Endothelial cell of umbilical vein (primary cell): ENCODE measurements around the gene XXYLT1. TPM values are rescaled to one million over a fixed set of nuclear protein-coding genes. Genes with fewer than 3 reads are reported as not detected.

Experiments used
- BruUV-seq: library from RNA; stranded (reverse); fragments of 400-500 nt; replicated peaks from 2 replicates; lab custom pipeline; 2021; lab: Mats Ljungman, UMichigan
- CTCF ChIA-PET: fragments of 300-600, 350-600 bp; sonication (Branson Sonifier 250); formaldehyde crosslinking; loops from one replicate; lab custom pipeline; 2021; ENCODE audit warnings: antibody characterized with exemption, inconsistent platforms; lab: Charles Lee
- POLR2A ChIA-PET: fragments of 300-600, 350-600 bp; sonication (Branson Sonifier 250); formaldehyde crosslinking; loops from one replicate; lab custom pipeline; 2021; ENCODE audit warnings: antibody characterized with exemption, inconsistent platforms; lab: Charles Lee
- DNase-seq: peaks from one replicate; pipeline ENCODE4 v3.0.0-alpha.2; 2011; ENCODE audit warnings: low read depth, low spot score
- FAIRE-seq: peaks from 2 replicates; lab custom pipeline; 2011; peaks lifted over from hg19 to GRCh38; lab: Jason Lieb, UNC
- H2AFZ ChIP-seq: 2 replicates; pipeline ENCODE4 v1.6.0; 2012; ENCODE audit warnings: low read depth, low read length, control low read depth, inconsistent platforms
- H3K27ac ChIP-seq: 2 replicates; pipeline ENCODE4 v1.5.1; 2011; ENCODE audit warnings: low read depth, mild to moderate bottlenecking, control low read depth, low read length, moderate library complexity; ENCODE audit not compliant: insufficient read depth
- H3K27me3 ChIP-seq, 2 experiments: 2 replicates each; pipeline versions ENCODE4 v1.6.0 to v1.6.1; 2011; ENCODE audit warnings: low read length in 2 of 2, mixed read lengths in 1 of 2; ENCODE audit not compliant: control insufficient read depth in 2 of 2, insufficient read depth in 2 of 2
- H3K36me3 ChIP-seq, 2 experiments: 2 replicates in 1 of 2; 3 replicates in 1 of 2; pipeline ENCODE4 v1.5.1; 2011; ENCODE audit warnings: low read length in 2 of 2, mild to moderate bottlenecking in 1 of 2, moderate library complexity in 1 of 2; ENCODE audit not compliant: control insufficient read depth in 2 of 2, insufficient read depth in 2 of 2; ENCODE audit errors: extremely low read depth in 1 of 2
- H3K4me1 ChIP-seq: 3 replicates; pipeline ENCODE4 v1.5.1; 2011; ENCODE audit warnings: mild to moderate bottlenecking, low read length; ENCODE audit not compliant: control insufficient read depth, insufficient read depth; ENCODE audit errors: extremely low read depth
- H3K4me2 ChIP-seq: 2 replicates; pipeline ENCODE4 v1.6.1; 2011; ENCODE audit warnings: low read length, control low read depth, mixed read lengths; ENCODE audit not compliant: insufficient read depth
- H3K4me3 ChIP-seq, 3 experiments: fragments of 200-600 bp in 1 of 3; sonication (generic), shearing (Covaris generic) in 1 of 3; replicated peaks in 1 of 3; 2 replicates each; pipeline ENCODE4 v1.5.1; 2011 to 2016; ENCODE audit warnings: control low read depth in 3 of 3, low read length in 3 of 3, mild to moderate bottlenecking in 2 of 3, inconsistent platforms in 1 of 3, low read depth in 1 of 3, moderate library complexity in 1 of 3; ENCODE audit not compliant: insufficient read depth in 1 of 3
- H3K79me2 ChIP-seq: 2 replicates; pipeline ENCODE4 v1.6.0; 2012; ENCODE audit warnings: low read length, inconsistent platforms; ENCODE audit not compliant: control insufficient read depth, insufficient read depth
- H3K9ac ChIP-seq: replicated peaks from 2 replicates; pipeline ENCODE3; 2011; ENCODE audit warnings: low read length, control low read depth; ENCODE audit not compliant: insufficient read depth; ENCODE audit errors: extremely low read depth
- H3K9me1 ChIP-seq: replicated peaks from 3 replicates; pipeline ENCODE4 v1.6.0; 2011; ENCODE audit warnings: mild to moderate bottlenecking, low read length; ENCODE audit not compliant: control insufficient read depth, insufficient read depth; ENCODE audit errors: extremely low read depth
- H3K9me3 ChIP-seq: replicated peaks from 2 replicates; pipeline ENCODE4 v1.5.1; 2012; ENCODE audit warnings: low read length, inconsistent platforms; ENCODE audit not compliant: control insufficient read depth, insufficient read depth
- H4K20me1 ChIP-seq: replicated peaks from 2 replicates; pipeline ENCODE3; 2011; ENCODE audit warnings: mild to moderate bottlenecking, low read length; ENCODE audit not compliant: control insufficient read depth, insufficient read depth; ENCODE audit errors: extremely low read depth
- CTCF ChIP-seq, 2 donors: IDR thresholded peaks; 1 replicate in 1 of 2; 2 replicates in 1 of 2; pipeline ENCODE4 v1.5.1; 2011; ENCODE audit warnings: low read length in 2 of 2, mild to moderate bottlenecking in 2 of 2, moderate library complexity in 2 of 2, control low read depth in 1 of 2, inconsistent platforms in 1 of 2, low read depth in 1 of 2; ENCODE audit not compliant: insufficient read depth in 1 of 2; ENCODE audit errors: extremely low read depth in 1 of 2
- EZH2 ChIP-seq: IDR thresholded peaks from 2 replicates; pipeline ENCODE4 v1.6.1; 2012; ENCODE audit warnings: borderline replicate concordance, low read depth, mild to moderate bottlenecking, moderate library complexity, low read length, inconsistent platforms; ENCODE audit not compliant: severe bottlenecking
- FOS ChIP-seq: IDR thresholded peaks from 2 replicates; pipeline ENCODE4 v1.6.1; 2011; ENCODE audit warnings: mild to moderate bottlenecking, low read length, moderate library complexity, borderline replicate concordance; ENCODE audit not compliant: insufficient read depth
- JUN ChIP-seq: IDR thresholded peaks from 2 replicates; pipeline ENCODE4 v1.6.1; 2011; ENCODE audit warnings: borderline replicate concordance, low read depth; ENCODE audit not compliant: insufficient read length, insufficient read depth
- MYC ChIP-seq: IDR thresholded peaks from one replicate; pipeline ENCODE4 v1.6.1; 2011; ENCODE audit warnings: mild to moderate bottlenecking, low read depth, low read length
- POLR2A ChIP-seq: IDR thresholded peaks from 2 replicates; pipeline ENCODE4 v1.6.1; 2012; ENCODE audit warnings: low read depth, mild to moderate bottlenecking, control low read depth, low read length
- POLR2AphosphoS5 ChIP-seq: IDR thresholded peaks from 2 replicates; pipeline ENCODE4 v1.6.1; 2012; ENCODE audit warnings: low read depth, mild to moderate bottlenecking, control low read depth, low read length, moderate library complexity; ENCODE audit not compliant: insufficient read depth
- dilution Hi-C: fragments of 300-500 bp; cut with MboI; formaldehyde crosslinking; loops from one replicate; pipeline ENCODE4 v1.15.0; 2019; ENCODE audit warnings: low sequenced_read_pairs; ENCODE audit not compliant: extremely low pct_ligation_motif_present
- intact Hi-C: fragments of 100-400 bp; cut with micrococcal nuclease; formaldehyde crosslinking; loops from one replicate; pipeline ENCODE4 v1.10.0; 2022
- polyA plus RNA-seq, 4 experiments: library from polyadenylated mRNA; depleted of rRNA in 3 of 4; stranded (reverse) in 3 of 4; unstranded in 1 of 4; fragments of >200 nt; gene quantifications; 2 replicates each; pipeline versions ENCODE4 v1.2.1 to v1.2.3, GENCODE V29; 2011 to 2012; ENCODE audit warnings: missing spikeins in 1 of 4
- total RNA-seq: library from RNA; stranded (reverse); gene quantifications from 2 replicates; pipeline ENCODE4 v1.2.3, GENCODE V29; 2021
- TF ChIP-seq, protein P1 (sequence below): IDR thresholded peaks from 2 replicates; pipeline ENCODE4 v1.6.1; 2011; ENCODE audit not compliant: insufficient read depth, insufficient read length

XXYLT1 gene
- total and polyA plus RNA-seq, 2 donors (not counting 3 experiments of a cell fraction or from before 2014, with no cell fraction given), result 54.4 to 78.1 TPM

DNA sequence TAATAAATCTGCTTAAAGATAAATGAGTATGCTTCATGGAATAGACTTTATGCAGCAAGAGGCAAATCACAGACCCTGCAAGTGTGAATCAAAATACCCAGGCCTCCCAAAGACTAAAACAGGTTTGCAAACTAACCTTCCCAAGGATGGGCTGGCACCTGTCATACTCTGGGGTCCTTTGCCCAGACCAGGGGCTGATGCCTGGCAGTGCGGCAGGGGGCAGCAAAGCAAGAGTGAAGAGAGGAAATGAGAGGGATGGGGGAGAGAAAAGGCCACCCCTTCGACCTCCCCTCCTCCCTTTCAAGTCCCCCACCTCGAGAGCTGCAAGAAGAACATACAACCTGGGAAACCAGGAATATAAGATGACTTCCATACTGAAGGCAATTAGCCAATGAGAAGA lies 31.8 kb downstream of the XXYLT1 start:
- H3K9ac ChIP-seq, result no peak overlapping the region
- no peaks in the 10 kb centered on the region for H3K9me3 ChIP-seq
- peaks cover 3 to 4% of the 10 kb centered on the region in 2 experiments for H3K36me3 ChIP-seq
- no peak overlapping the region for H2AFZ ChIP-seq
- no peaks in the 10 kb centered on the region for H3K9me1 ChIP-seq
- ChIA-PET POLR2A (no interaction called here), CTCF (interaction anchor here (0.9 to 1.7 kb wide), 6 partner anchors 11 to 556 kb away, joined by 3 to 7 read pairs (median 4); no protein-coding TSS in a partner anchor)
- H4K20me1 ChIP-seq, result no peaks in the 10 kb centered on the region
- intact Hi-C loops (no loop called here), dilution Hi-C loops (no loop called here)
- peaks cover 8% of the 10 kb centered on the region for H3K4me1 ChIP-seq
- H3K79me2 ChIP-seq, result peaks cover 2% of the 10 kb centered on the region
- DNase-seq (no peak), FAIRE-seq (no peak)
- no peak overlapping the region for H3K4me2 ChIP-seq
- no TSS peak for BruUV-seq
- no peak overlapping the region for H3K4me3 ChIP-seq
- no peaks in the 10 kb centered on the region for H3K27me3 ChIP-seq
- no peak for TF ChIP-seq JUN
- TF ChIP-seq, protein P1, sequence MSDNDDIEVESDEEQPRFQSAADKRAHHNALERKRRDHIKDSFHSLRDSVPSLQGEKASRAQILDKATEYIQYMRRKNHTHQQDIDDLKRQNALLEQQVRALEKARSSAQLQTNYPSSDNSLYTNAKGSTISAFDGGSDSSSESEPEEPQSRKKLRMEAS, result no peak
- TF ChIP-seq CTCF (IDR thresholded peaks at IDR 0.05; ENCODE audit: extremely low read depth in 1 of 2, insufficient read depth in 1 of 2, low read depth in 1 of 2, low read length in 2 of 2), result no peak
- no peak for TF ChIP-seq EZH2
- TF ChIP-seq FOS, result no peak
- no peak for TF ChIP-seq POLR2AphosphoS5
- no peak for TF ChIP-seq MYC
- no peak for TF ChIP-seq POLR2A
- no peak overlapping the region for H3K27ac ChIP-seq
